Central memory CD8-positive, alpha-beta T cell (primary cell): ENCODE results near the gene MDK.
A peak's percentile ranks its signal among the peaks of the same experiment; 100 is the strongest.

Source experiments
- ATAC-seq: fragments of 150-1000 bp; cut with Tn5 transposase; replicated peaks from 2 replicates; pipeline ENCODE4 v1.10.0; 2022; ENCODE audit warnings: mild to moderate bottlenecking, moderate FRiP score, moderate number of reproducible peaks; ENCODE audit not compliant: poor library complexity, severe bottlenecking; ENCODE audit errors: extremely low read depth
- DNase-seq, 2 donors: peaks; one replicate each; pipeline ENCODE4 v3.0.0; 2021; ENCODE audit warnings: low spot score in 2 of 2
- H3K27ac Mint-ChIP-seq: one replicate; pipeline ENCODE4 v1.8.0; 2022; ENCODE audit warnings: low read depth, mild to moderate bottlenecking, moderate library complexity, mixed read lengths
- H3K27me3 Mint-ChIP-seq: one replicate; pipeline ENCODE4 v1.8.0; 2022; ENCODE audit warnings: mixed read lengths
- H3K36me3 Mint-ChIP-seq: one replicate; pipeline ENCODE4 v1.8.0; 2022; ENCODE audit warnings: mild to moderate bottlenecking, moderate library complexity, mixed read lengths; ENCODE audit not compliant: insufficient read depth
- H3K4me1 Mint-ChIP-seq: one replicate; pipeline ENCODE4 v1.8.0; 2022; ENCODE audit warnings: mixed read lengths
- H3K4me3 Mint-ChIP-seq: one replicate; pipeline ENCODE4 v1.8.0; 2022; ENCODE audit warnings: mild to moderate bottlenecking, moderate library complexity, mixed read lengths
- H3K9me3 Mint-ChIP-seq: one replicate; pipeline ENCODE4 v1.8.0; 2022; ENCODE audit warnings: mixed read lengths

Gene MDK

DNA sequence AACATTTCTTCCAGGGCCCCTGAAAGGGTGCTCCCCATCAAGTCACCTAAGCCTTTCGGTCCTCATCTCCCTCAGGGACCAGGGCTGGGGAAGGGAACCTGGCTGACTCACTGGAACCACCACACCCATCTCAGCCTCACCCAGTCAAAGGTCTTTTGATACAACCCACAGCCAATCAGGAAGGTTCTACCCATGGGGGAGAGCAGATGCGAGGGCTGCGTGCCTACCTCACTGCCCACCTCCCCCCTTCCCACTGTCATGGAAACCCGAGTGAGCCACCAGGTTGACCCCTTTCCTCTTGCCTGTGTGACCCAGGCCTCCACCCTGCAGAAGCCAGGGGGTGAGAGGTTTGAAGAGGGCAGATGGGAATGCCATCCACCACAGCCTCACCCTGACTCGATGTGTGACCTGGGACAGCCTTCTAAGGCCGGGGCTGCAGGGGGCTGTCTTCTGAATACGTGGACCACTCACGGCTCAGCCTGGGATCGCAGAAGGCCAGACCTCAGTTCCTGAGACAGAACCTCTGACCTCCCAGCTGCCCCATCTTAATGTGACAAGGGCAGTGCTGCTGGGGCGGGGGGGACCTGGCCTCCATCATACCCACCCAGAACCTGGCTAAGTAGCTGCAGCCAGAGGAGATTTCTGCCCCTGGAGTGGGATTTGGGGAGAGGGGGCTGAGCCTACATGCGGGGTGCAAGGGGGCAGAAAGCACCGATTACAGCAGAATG is 2.7 kb downstream of the MDK start:
- Mint-ChIP-seq H3K4me1 (peaks cover 25% of the 10 kb centered on the region), H3K27ac (no peak overlapping the region), H3K27me3 (peaks cover 55% of the 10 kb centered on the region), H3K36me3 (peaks cover 18% of the 10 kb centered on the region), H3K9me3 (no peaks in the 10 kb centered on the region), H3K4me3 (no peak overlapping the region)
- ATAC-seq (no peak), DNase-seq (no peak)

- DNase-seq (no peak), ATAC-seq (no peak)
- no peaks in the 10 kb centered on the region for H3K9me3 Mint-ChIP-seq
- peaks cover 67% of the 10 kb centered on the region for H3K27me3 Mint-ChIP-seq
- H3K27ac Mint-ChIP-seq = no peak overlapping the region
- H3K4me3 Mint-ChIP-seq = no peak overlapping the region
- H3K36me3 Mint-ChIP-seq = peaks cover 15% of the 10 kb centered on the region
- peaks cover 25% of the 10 kb centered on the region for H3K4me1 Mint-ChIP-seq
Observed at GRCh38 chr11:46385169-46386004, 3.9 kb downstream of the MDK start.

DNA sequence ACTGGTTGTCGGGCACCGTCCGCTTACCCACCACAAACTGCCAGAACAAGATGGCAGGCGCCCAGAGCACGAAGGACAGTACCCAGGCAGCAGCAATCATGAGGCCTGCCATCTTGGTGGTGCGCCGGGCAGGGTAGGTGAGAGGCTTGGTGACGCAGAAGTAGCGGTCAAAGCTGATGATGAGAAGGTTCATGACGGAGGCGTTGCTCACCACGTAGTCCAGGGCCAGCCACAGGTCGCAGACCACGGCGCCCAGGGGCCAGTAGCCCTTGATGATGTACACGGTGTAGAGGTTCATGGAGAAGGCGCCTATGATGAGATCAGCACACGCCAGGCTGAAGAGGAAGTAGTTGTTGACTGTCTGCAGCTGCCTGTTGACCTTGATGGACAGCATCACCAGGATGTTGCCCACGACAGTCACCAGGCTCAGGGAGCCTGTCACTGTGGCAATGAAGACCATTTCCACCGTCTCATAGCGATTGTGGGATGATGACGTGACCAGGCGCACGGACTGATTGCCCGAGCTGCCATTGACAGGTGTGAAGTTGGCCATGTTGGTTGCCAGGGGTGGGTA is 4.6 kb downstream of the MDK start:
- ATAC-seq (no peak), DNase-seq (no peak)
- H3K36me3 Mint-ChIP-seq = peaks cover 17% of the 10 kb centered on the region
- H3K4me1 Mint-ChIP-seq = peaks cover 25% of the 10 kb centered on the region
- peaks cover 74% of the 10 kb centered on the region for H3K27me3 Mint-ChIP-seq
- H3K9me3 Mint-ChIP-seq = no peaks in the 10 kb centered on the region
- H3K4me3 Mint-ChIP-seq = no peak overlapping the region
- no peak overlapping the region for H3K27ac Mint-ChIP-seq

DNA sequence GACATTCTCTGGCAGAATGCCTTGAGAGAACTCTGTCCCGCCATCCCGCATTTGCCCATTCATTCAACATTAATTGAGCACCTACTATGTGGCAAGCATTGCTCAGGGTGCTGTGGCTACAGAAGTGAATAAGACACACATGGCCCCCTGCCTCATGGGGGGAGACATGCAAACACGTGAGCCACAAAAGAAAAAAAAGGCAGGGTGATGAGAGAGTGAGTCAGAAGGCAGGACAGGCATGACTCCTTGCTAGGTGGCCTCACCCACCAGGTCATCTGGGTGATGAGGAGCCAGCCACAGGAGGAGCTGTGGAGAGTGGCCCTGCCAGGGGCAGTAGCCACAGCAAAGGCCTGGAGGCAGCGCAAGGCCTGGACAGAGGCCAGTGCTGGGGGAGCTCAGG is 5.2 kb downstream of the MDK start:
- peaks cover 16% of the 10 kb centered on the region for H3K36me3 Mint-ChIP-seq
- DNase-seq = no peak
- no peak overlapping the region for H3K27ac Mint-ChIP-seq
- peaks cover 25% of the 10 kb centered on the region for H3K4me1 Mint-ChIP-seq
- no peak for ATAC-seq
- no peak overlapping the region for H3K4me3 Mint-ChIP-seq
- H3K9me3 Mint-ChIP-seq = no peaks in the 10 kb centered on the region
- peaks cover 74% of the 10 kb centered on the region for H3K27me3 Mint-ChIP-seq

GRCh38 chr11:46387456-46387855 is 6.0 kb downstream of the MDK start:
- peaks cover 70% of the 10 kb centered on the region for H3K27me3 Mint-ChIP-seq
- H3K9me3 Mint-ChIP-seq = no peaks in the 10 kb centered on the region
- DNase-seq (no peak), ATAC-seq (no peak)
- H3K4me3 Mint-ChIP-seq = no peak overlapping the region
- peaks cover 12% of the 10 kb centered on the region for H3K36me3 Mint-ChIP-seq
- H3K4me1 Mint-ChIP-seq = peaks cover 20% of the 10 kb centered on the region
- no peak overlapping the region for H3K27ac Mint-ChIP-seq

GRCh38 chr11:46387919-46388618 is 6.6 kb downstream of the MDK start:
- peak; percentile 42 for ATAC-seq
- no peaks in the 10 kb centered on the region for H3K9me3 Mint-ChIP-seq
- H3K4me3 Mint-ChIP-seq = no peak overlapping the region
- no peak overlapping the region for H3K27ac Mint-ChIP-seq
- peaks cover 26% of the 10 kb centered on the region for H3K4me1 Mint-ChIP-seq
- peaks cover 75% of the 10 kb centered on the region for H3K27me3 Mint-ChIP-seq
- H3K36me3 Mint-ChIP-seq = peaks cover 12% of the 10 kb centered on the region
- DNase-seq = no peak

GRCh38 chr11:46388619-46389449 is 7.4 kb downstream of the MDK start:
- peaks cover 28% of the 10 kb centered on the region for H3K4me1 Mint-ChIP-seq
- no peak for DNase-seq
- peak overlapping the region; percentile 40 for H3K4me3 Mint-ChIP-seq
- ATAC-seq = no peak
- no peaks in the 10 kb centered on the region for H3K9me3 Mint-ChIP-seq
- no peak overlapping the region for H3K27ac Mint-ChIP-seq
- H3K36me3 Mint-ChIP-seq = peaks cover 9% of the 10 kb centered on the region
- peaks cover 77% of the 10 kb centered on the region for H3K27me3 Mint-ChIP-seq

- ATAC-seq (no peak), DNase-seq (no peak)
- H3K4me1 Mint-ChIP-seq = peaks cover 28% of the 10 kb centered on the region
- peaks cover 10% of the 10 kb centered on the region for H3K36me3 Mint-ChIP-seq
- H3K4me3 Mint-ChIP-seq = peak overlapping the region; percentile 40
- peaks cover 74% of the 10 kb centered on the region for H3K27me3 Mint-ChIP-seq
- no peaks in the 10 kb centered on the region for H3K9me3 Mint-ChIP-seq
- H3K27ac Mint-ChIP-seq = no peak overlapping the region
Observed at GRCh38 chr11:46389450-46390330, 8.2 kb downstream of the MDK start.

GRCh38 chr11:46390331-46391171 is 9.1 kb downstream of the MDK start:
- H3K4me3 Mint-ChIP-seq = peak overlapping the region; percentile 40
- H3K4me1 Mint-ChIP-seq = peaks cover 28% of the 10 kb centered on the region
- H3K27ac Mint-ChIP-seq = no peak overlapping the region
- peaks cover 10% of the 10 kb centered on the region for H3K36me3 Mint-ChIP-seq
- ATAC-seq = no peak
- no peak for DNase-seq
- no peaks in the 10 kb centered on the region for H3K9me3 Mint-ChIP-seq
- H3K27me3 Mint-ChIP-seq = peaks cover 66% of the 10 kb centered on the region

DNA sequence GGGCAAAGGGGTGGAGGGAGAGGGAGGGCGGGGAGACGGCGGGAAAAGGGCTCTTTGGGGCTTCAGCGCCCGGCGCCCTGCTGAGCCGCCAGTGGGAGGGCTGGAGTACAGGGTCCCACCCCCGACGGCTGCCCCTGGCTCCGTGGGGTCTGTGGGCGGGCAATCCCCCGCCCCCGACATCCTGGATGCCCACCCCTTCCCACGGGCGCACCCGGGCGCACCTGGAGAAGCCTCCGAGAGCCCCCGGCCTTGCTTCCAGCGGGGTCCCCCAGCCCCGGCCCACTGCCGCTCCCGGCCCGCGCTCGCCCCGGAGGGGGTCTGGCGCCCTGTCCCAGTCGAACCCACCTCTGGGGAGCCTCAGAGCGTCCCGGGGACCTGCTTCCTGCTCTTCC is 9.7 kb downstream of the MDK start:
- H3K4me1 Mint-ChIP-seq = peaks cover 28% of the 10 kb centered on the region
- no peak for DNase-seq
- H3K4me3 Mint-ChIP-seq = no peak overlapping the region
- no peaks in the 10 kb centered on the region for H3K9me3 Mint-ChIP-seq
- peaks cover 14% of the 10 kb centered on the region for H3K36me3 Mint-ChIP-seq
- no peak overlapping the region for H3K27ac Mint-ChIP-seq
- ATAC-seq = no peak
- H3K27me3 Mint-ChIP-seq = peaks cover 60% of the 10 kb centered on the region
